ENCODE measurements around the gene TMEM263.

GRCh38 chr12:106978035-106978800 lies 22.5 kb downstream of the TMEM263 start:
- TF ChIP-seq RFX5 (IDR thresholded peaks at IDR 0.05; ENCODE audit: borderline replicate concordance, low read depth, low read length), result no peak
- no peak for TF ChIP-seq POLR2AphosphoS5 (IDR thresholded peaks at IDR 0.05; ENCODE audit: low read depth, low read length)
- no peak for TF ChIP-seq POLR2A (IDR thresholded peaks at IDR 0.05; ENCODE audit: control extremely low read depth in 1 of 2, low read depth in 2 of 2, low read length in 2 of 2)
- TF ChIP-seq GABPA (IDR thresholded peaks at IDR 0.05; ENCODE audit: borderline replicate concordance, insufficient read depth, low read length), result no peak
- TF ChIP-seq MAX (IDR thresholded peaks at IDR 0.05), result no peak
- TF ChIP-seq, protein P1, sequence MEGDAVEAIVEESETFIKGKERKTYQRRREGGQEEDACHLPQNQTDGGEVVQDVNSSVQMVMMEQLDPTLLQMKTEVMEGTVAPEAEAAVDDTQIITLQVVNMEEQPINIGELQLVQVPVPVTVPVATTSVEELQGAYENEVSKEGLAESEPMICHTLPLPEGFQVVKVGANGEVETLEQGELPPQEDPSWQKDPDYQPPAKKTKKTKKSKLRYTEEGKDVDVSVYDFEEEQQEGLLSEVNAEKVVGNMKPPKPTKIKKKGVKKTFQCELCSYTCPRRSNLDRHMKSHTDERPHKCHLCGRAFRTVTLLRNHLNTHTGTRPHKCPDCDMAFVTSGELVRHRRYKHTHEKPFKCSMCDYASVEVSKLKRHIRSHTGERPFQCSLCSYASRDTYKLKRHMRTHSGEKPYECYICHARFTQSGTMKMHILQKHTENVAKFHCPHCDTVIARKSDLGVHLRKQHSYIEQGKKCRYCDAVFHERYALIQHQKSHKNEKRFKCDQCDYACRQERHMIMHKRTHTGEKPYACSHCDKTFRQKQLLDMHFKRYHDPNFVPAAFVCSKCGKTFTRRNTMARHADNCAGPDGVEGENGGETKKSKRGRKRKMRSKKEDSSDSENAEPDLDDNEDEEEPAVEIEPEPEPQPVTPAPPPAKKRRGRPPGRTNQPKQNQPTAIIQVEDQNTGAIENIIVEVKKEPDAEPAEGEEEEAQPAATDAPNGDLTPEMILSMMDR (IDR thresholded peaks at IDR 0.05; ENCODE audit: control extremely low read depth in 1 of 3, insufficient read depth in 1 of 3, low read depth in 1 of 3, low read length in 3 of 3), result no peak
- TF ChIP-seq SAP30 (IDR thresholded peaks at IDR 0.05; ENCODE audit: insufficient read depth, insufficient replicate concordance, low read length), result no peak
- TF ChIP-seq, protein P2, sequence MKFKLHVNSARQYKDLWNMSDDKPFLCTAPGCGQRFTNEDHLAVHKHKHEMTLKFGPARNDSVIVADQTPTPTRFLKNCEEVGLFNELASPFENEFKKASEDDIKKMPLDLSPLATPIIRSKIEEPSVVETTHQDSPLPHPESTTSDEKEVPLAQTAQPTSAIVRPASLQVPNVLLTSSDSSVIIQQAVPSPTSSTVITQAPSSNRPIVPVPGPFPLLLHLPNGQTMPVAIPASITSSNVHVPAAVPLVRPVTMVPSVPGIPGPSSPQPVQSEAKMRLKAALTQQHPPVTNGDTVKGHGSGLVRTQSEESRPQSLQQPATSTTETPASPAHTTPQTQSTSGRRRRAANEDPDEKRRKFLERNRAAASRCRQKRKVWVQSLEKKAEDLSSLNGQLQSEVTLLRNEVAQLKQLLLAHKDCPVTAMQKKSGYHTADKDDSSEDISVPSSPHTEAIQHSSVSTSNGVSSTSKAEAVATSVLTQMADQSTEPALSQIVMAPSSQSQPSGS (IDR thresholded peaks at IDR 0.05; ENCODE audit: low read length), result no peak
- no peak for TF ChIP-seq NRF1 (IDR thresholded peaks at IDR 0.05; ENCODE audit: low read depth, low read length)
- no peak for TF ChIP-seq SP1 (IDR thresholded peaks at IDR 0.05; ENCODE audit: low read depth, low read length)

Measured in H1 (cell line).